Upper lobe of left lung (tissue), 4 donors: ENCODE results near the gene BFSP2.

Experiments used
- EP300 ChIP-seq, 4 donors: sonication (generic); formaldehyde crosslinking; IDR thresholded peaks; one replicate each; pipeline ENCODE4 v1.5.1; 2017; ENCODE audit warnings: antibody characterized with exemption in 4 of 4, control low read depth in 2 of 4
- POLR2A ChIP-seq, 4 donors: fragments of 450-650 bp; IDR thresholded peaks; one replicate each; pipeline ENCODE4 v1.5.1; 2016 to 2017; ENCODE audit warnings: antibody characterized with exemption in 4 of 4, mild to moderate bottlenecking in 2 of 4
- POLR2AphosphoS5 ChIP-seq, 2 donors: sonication (generic); formaldehyde crosslinking; IDR thresholded peaks; one replicate each; pipeline ENCODE4 v1.5.1; 2017; ENCODE audit warnings: antibody characterized with exemption in 2 of 2
- TF ChIP-seq, protein P1 (sequence below), 6 experiments: fragments of 450-650 bp in 4 of 6; fragments of 200-600 bp in 2 of 6; sonication (generic) in 2 of 6; IDR thresholded peaks; one replicate each; pipeline ENCODE4 v1.5.1; 2016 to 2019; ENCODE audit warnings: antibody characterized with exemption in 6 of 6

DNA sequence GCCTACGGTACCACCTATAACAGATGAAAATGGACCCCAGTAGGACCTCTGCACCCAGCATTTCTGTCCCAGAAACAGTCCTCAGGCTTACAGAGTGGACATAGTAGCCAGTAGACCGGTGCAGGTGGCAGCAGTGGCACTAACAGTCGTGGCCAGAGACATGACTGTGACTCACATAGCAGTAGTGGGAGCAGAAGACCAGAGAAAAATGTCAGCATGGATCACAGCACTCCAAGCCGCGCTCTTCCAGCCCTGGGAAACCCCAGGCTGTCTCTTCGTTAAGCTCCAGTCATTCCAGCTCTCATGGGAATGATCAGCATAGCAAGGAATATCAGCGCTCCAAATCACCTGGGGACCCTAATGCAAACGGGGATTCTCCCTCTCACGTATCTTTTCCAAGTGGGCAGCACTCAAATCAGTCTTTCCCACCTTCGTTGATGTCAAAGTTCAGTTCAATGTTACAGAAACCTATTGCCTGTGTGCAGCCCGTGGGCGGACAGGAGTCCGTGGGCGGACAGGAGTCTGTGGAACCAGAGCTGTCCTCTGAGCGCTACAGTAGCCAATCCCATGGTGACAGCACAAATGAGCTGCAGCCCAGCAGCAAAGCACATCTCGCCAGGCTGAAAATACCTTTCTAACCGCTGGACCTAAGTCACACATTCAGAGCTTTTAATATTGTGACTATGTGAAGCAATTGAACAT, 10.5 kb downstream of the BFSP2 start:
- TF ChIP-seq, protein P1, sequence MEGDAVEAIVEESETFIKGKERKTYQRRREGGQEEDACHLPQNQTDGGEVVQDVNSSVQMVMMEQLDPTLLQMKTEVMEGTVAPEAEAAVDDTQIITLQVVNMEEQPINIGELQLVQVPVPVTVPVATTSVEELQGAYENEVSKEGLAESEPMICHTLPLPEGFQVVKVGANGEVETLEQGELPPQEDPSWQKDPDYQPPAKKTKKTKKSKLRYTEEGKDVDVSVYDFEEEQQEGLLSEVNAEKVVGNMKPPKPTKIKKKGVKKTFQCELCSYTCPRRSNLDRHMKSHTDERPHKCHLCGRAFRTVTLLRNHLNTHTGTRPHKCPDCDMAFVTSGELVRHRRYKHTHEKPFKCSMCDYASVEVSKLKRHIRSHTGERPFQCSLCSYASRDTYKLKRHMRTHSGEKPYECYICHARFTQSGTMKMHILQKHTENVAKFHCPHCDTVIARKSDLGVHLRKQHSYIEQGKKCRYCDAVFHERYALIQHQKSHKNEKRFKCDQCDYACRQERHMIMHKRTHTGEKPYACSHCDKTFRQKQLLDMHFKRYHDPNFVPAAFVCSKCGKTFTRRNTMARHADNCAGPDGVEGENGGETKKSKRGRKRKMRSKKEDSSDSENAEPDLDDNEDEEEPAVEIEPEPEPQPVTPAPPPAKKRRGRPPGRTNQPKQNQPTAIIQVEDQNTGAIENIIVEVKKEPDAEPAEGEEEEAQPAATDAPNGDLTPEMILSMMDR (IDR thresholded peaks at IDR 0.05): no peak
- TF ChIP-seq POLR2AphosphoS5 (IDR thresholded peaks at IDR 0.05) (no peak), POLR2A (IDR thresholded peaks at IDR 0.05) (no peak), EP300 (IDR thresholded peaks at IDR 0.05) (no peak)
